Ramos (cell line): ENCODE data around the gene ZFHX3.

Experiments used
- in situ Hi-C: fragments of 300-500 bp; cut with MboI; formaldehyde crosslinking; loops from one replicate; pipeline ENCODE4 v1.14.3; 2022; ENCODE audit warnings: low sequenced_read_pairs; ENCODE audit not compliant: unreplicated experiment

The ZFHX3 gene

GRCh38 chr16:72789465-72789864, 258.5 kb downstream of the ZFHX3 start:
- in situ Hi-C loops, result no loop called here

GRCh38 chr16:72788269-72788809, 259.6 kb downstream of the ZFHX3 start:
- in situ Hi-C loops, result no loop called here

GRCh38 chr16:72787514-72788268, 260.2 kb downstream of the ZFHX3 start:
- in situ Hi-C loops, result no loop called here

- in situ Hi-C loops, result no loop called here
Measured at GRCh38 chr16:72787130-72787513, 260.8 kb downstream of the ZFHX3 start.

- in situ Hi-C loops, result no loop called here
Measured at GRCh38 chr16:72786606-72787005, 261.3 kb downstream of the ZFHX3 start.

GRCh38 chr16:72785886-72786285, 262.0 kb downstream of the ZFHX3 start:
- in situ Hi-C loops, result no loop called here

- in situ Hi-C loops, result no loop called here
Measured at GRCh38 chr16:72785171-72785570, 262.8 kb downstream of the ZFHX3 start.

GRCh38 chr16:72783716-72784318, 264.1 kb downstream of the ZFHX3 start:
- in situ Hi-C loops, result no loop called here

- in situ Hi-C loops, result no loop called here
Measured at GRCh38 chr16:72769876-72770275, 278.1 kb downstream of the ZFHX3 start.

- in situ Hi-C loops, result no loop called here
Measured at GRCh38 chr16:72768591-72768990, 279.3 kb downstream of the ZFHX3 start.

- in situ Hi-C loops, result no loop called here
Measured at GRCh38 chr16:72766506-72766905, 281.4 kb downstream of the ZFHX3 start.

- in situ Hi-C loops, result no loop called here
Measured at GRCh38 chr16:72764015-72764654, 283.8 kb downstream of the ZFHX3 start.

- in situ Hi-C loops, result no loop called here
Measured at GRCh38 chr16:72760581-72760980, 287.3 kb downstream of the ZFHX3 start.

GRCh38 chr16:72753881-72754280, 294.0 kb downstream of the ZFHX3 start:
- in situ Hi-C loops, result no loop called here

- in situ Hi-C loops, result no loop called here
Measured at GRCh38 chr16:72752004-72752695, 295.8 kb downstream of the ZFHX3 start.

GRCh38 chr16:72751076-72751475, 296.9 kb downstream of the ZFHX3 start:
- in situ Hi-C loops, result no loop called here

GRCh38 chr16:72749091-72749490, 298.8 kb downstream of the ZFHX3 start:
- in situ Hi-C loops, result no loop called here

GRCh38 chr16:72744076-72744793, 303.7 kb downstream of the ZFHX3 start:
- in situ Hi-C loops, result no loop called here

GRCh38 chr16:72743011-72743761, 304.7 kb downstream of the ZFHX3 start:
- in situ Hi-C loops, result no loop called here
